Mucosa of stomach (tissue), 1 donor: ENCODE data around the gene LMF1.

Experiments
- H3K27me3 ChIP-seq: one replicate; pipeline ENCODE4 v1.7.0; 2013; ENCODE audit warnings: mild to moderate bottlenecking, low read length; ENCODE audit not compliant: control insufficient read depth, insufficient read depth
- H3K36me3 ChIP-seq: one replicate; pipeline ENCODE4 v1.7.0; 2013; ENCODE audit warnings: low read length; ENCODE audit not compliant: control insufficient read depth, insufficient read depth
- H3K4me1 ChIP-seq: one replicate; pipeline ENCODE4 v1.7.0; 2013; ENCODE audit warnings: mild to moderate bottlenecking, low read length; ENCODE audit not compliant: control insufficient read depth, insufficient read depth
- H3K4me3 ChIP-seq: one replicate; pipeline ENCODE4 v1.7.0; 2013; ENCODE audit warnings: low read length
- H3K9ac ChIP-seq: one replicate; pipeline ENCODE4 v1.7.0; 2013; ENCODE audit warnings: mild to moderate bottlenecking, low read length, moderate library complexity
- H3K9me3 ChIP-seq: one replicate; pipeline ENCODE4 v1.7.0; 2013; ENCODE audit warnings: mild to moderate bottlenecking, low read length, moderate library complexity; ENCODE audit not compliant: control insufficient read depth
- donor health status: Pancreatic carcinoma.

The LMF1 gene

DNA sequence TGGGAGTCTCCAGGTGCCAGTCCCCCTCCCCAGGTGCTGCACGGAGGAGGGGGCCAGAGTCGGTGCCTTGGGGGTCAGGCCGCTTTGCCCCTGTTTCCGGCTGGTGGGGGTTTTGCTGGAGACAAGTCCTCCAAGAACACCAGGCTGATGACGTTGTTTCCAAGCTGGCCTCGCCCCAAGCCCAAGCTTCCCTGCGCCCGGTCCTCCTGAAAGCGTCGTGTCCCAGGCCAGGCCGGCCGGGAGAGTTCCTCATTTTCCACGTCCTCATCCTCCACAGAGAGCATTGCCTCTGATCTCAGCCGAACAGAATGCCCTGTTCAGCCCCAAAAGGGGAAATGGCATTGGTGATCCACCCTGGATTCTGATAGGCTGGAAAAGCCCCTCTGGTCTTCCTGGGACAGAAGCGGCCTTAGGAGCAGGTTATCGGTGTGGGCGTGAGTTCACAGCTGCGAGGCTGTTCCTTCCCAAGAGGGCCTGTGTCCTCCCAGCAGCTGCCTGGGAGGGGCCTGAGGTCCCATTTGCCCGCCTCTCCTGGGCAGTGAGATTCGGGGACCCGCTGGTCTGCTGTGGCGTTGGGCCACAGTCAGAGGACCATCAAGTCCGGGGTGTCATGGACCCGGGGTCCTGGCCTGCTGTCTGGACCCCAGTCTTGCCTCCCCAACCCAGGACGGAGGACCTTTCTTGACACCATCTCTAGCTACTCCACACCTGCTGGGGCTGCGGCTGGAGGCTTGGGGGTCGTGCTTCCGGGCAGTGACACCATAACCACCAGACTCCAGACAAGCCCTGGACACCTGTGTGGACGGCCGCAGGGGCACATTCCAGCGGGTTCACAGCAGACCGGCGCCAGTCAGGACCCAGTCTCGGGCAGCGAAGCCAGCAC is 17.9 kb upstream of the LMF1 start:
- Histone ChIP-seq H3K4me3 (no peak overlapping the region), H3K27me3 (peaks cover 22% of the 10 kb centered on the region), H3K9ac (no peak overlapping the region), H3K4me1 (no peaks in the 10 kb centered on the region), H3K36me3 (no peaks in the 10 kb centered on the region), H3K9me3 (no peaks in the 10 kb centered on the region)

DNA sequence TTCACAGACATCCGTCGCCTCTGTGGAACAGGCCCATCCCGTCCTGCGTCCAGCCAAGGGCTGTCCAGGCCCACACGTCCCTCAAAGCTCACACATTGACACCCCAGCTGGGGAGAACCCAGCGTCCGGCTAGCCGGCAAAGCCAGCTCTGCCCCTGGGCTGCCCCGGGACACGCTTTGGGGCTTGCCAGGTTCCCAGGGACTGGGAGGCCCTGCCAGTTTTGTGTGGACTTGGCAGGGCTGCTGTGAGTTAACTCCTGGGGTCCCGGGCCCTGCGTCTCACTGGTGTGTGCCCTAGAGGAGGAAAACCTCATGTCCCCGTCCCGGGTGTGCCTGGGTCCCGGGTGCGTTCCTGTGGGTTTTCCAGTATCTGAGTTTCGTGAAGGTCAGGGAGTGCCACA is 17.1 kb upstream of the LMF1 start:
- no peaks in the 10 kb centered on the region for H3K4me1 ChIP-seq
- no peaks in the 10 kb centered on the region for H3K36me3 ChIP-seq
- no peaks in the 10 kb centered on the region for H3K9me3 ChIP-seq
- peaks cover 28% of the 10 kb centered on the region for H3K27me3 ChIP-seq
- no peak overlapping the region for H3K4me3 ChIP-seq
- H3K9ac ChIP-seq = no peak overlapping the region

- Histone ChIP-seq H3K4me3 (no peak overlapping the region), H3K4me1 (no peaks in the 10 kb centered on the region), H3K9ac (no peak overlapping the region), H3K9me3 (no peaks in the 10 kb centered on the region), H3K36me3 (no peaks in the 10 kb centered on the region), H3K27me3 (peaks cover 33% of the 10 kb centered on the region)
These were observed 16.3 kb upstream of the LMF1 start for GRCh38 chr16:986925-987582.

- Histone ChIP-seq H3K4me3 (no peak overlapping the region), H3K9ac (no peak overlapping the region), H3K9me3 (no peaks in the 10 kb centered on the region), H3K36me3 (no peaks in the 10 kb centered on the region), H3K4me1 (no peaks in the 10 kb centered on the region), H3K27me3 (peaks cover 32% of the 10 kb centered on the region)
These were observed 15.6 kb upstream of the LMF1 start for GRCh38 chr16:986411-986810.

- Histone ChIP-seq H3K36me3 (no peaks in the 10 kb centered on the region), H3K4me3 (no peak overlapping the region), H3K27me3 (peaks cover 36% of the 10 kb centered on the region), H3K9ac (no peak overlapping the region), H3K4me1 (no peaks in the 10 kb centered on the region), H3K9me3 (no peaks in the 10 kb centered on the region)
These were observed 15.0 kb upstream of the LMF1 start for GRCh38 chr16:985646-986400.

- Histone ChIP-seq H3K9ac (no peak overlapping the region), H3K27me3 (peaks cover 36% of the 10 kb centered on the region), H3K36me3 (no peaks in the 10 kb centered on the region), H3K4me1 (no peaks in the 10 kb centered on the region), H3K9me3 (no peaks in the 10 kb centered on the region), H3K4me3 (no peak overlapping the region)
These were observed 14.2 kb upstream of the LMF1 start for GRCh38 chr16:984736-985636.

DNA sequence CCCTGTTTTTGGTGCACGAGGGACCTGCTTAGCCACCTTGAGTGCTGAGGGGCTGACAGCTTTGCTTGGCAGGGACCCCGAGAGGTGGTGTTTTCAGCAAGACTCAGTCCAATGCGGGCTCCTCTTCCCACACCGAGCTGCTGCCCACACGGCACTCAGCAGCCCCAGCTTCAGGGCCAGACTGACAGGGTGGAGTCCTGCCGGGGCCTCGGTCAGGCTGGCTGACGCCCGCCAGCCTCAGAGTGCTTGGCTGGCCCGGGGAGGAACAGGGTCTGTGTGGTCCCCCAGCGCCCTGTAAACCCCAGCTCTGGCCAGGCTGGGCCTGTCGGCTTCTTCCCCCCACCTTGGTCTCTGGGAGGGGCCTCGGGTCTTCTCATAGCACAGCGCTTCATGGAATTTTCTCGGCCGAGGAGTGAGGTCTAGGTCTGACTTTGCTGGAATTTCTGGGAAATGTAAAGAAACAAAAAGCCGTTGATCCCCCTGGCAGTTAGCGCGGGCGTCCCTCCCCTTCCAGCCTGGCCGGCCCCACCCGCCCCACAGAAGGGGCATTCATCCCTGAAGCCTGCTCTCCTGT is 13.4 kb upstream of the LMF1 start:
- no peak overlapping the region for H3K9ac ChIP-seq
- no peaks in the 10 kb centered on the region for H3K36me3 ChIP-seq
- H3K27me3 ChIP-seq = peaks cover 41% of the 10 kb centered on the region
- H3K4me3 ChIP-seq = no peak overlapping the region
- H3K9me3 ChIP-seq = no peaks in the 10 kb centered on the region
- no peaks in the 10 kb centered on the region for H3K4me1 ChIP-seq

GRCh38 chr16:983044-984030 is 12.6 kb upstream of the LMF1 start:
- no peaks in the 10 kb centered on the region for H3K4me1 ChIP-seq
- H3K9ac ChIP-seq = no peak overlapping the region
- H3K4me3 ChIP-seq = no peak overlapping the region
- H3K36me3 ChIP-seq = no peaks in the 10 kb centered on the region
- peaks cover 49% of the 10 kb centered on the region for H3K27me3 ChIP-seq
- no peaks in the 10 kb centered on the region for H3K9me3 ChIP-seq

DNA sequence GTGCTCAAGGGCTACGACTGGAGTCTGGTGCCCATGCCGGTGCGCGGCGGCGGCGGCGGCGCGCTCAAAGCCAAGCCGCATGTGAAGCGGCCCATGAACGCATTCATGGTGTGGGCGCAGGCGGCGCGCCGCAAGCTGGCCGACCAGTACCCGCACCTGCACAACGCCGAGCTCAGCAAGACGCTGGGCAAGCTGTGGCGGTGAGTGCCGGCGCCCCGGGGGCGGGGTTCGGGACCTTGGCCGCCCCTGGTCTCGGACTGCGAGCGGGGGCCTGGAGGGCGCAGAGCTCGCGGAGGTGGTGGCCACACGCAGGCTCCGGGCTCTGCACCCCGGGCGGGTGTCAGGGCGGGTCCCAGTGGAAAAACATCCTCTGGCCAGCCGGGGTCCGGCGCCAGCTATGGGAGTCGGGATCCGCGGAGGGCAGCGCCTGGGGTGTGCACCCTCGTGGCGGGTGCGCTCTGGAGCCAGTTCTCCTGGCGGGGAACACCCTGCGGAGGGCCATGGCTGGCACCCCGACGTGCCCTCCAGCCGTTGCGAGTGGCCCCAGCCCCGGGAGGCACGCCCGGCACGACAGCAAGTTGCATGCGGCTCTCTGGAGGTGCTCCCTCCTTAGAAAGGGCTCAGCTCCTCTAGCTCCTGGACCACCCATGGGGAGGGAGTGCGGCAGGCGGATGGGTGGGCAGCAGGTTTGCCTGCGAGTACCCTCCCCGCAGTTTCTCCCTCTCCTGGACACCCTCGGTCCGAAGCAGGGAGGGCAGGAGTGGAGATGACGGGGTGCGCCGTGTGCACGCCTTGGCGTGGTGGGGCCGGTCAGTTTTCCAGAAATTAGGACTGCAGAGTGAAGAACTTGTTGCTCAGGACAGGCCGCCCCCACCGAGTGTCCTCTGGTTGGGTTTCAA is 11.6 kb upstream of the LMF1 start:
- H3K27me3 ChIP-seq = peaks cover 52% of the 10 kb centered on the region
- H3K4me3 ChIP-seq = no peak overlapping the region
- no peaks in the 10 kb centered on the region for H3K36me3 ChIP-seq
- peaks cover under 1% of the 10 kb centered on the region for H3K4me1 ChIP-seq
- H3K9me3 ChIP-seq = no peaks in the 10 kb centered on the region
- H3K9ac ChIP-seq = no peak overlapping the region

DNA sequence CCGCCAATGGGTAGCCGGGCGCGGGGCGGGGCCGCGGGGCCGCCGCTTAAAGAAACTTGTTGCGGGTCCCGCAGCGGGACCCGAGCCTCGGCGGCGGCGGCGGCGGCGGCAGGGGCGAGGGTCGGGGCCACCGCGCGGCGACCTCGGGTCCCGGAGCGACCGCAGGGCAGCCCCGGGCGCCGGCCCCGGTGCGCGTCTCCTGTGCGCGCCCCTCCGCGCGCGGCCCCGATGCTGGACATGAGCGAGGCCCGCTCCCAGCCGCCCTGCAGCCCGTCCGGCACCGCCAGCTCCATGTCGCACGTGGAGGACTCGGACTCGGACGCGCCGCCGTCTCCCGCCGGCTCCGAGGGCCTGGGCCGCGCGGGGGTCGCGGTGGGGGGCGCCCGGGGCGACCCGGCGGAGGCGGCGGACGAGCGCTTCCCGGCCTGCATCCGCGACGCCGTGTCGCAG is 10.9 kb upstream of the LMF1 start, which contains the start of gene SOX8:
TSS of gene SOX8 (plus strand) at position 76 of the 450 bp plus-strand sequence. CDS start at position 229, 153 bp downstream.
- Histone ChIP-seq H3K4me3 (no peak within 1 kb of the TSS), H3K9ac (no peak within 1 kb of the TSS), H3K27me3 (peaks cover 52% of the 10 kb centered on the region), H3K4me1 (peaks cover 7% of the 10 kb centered on the region), H3K36me3 (no peaks in the 10 kb centered on the region), H3K9me3 (no peaks in the 10 kb centered on the region)
